OCI-LY7 (cell line): ENCODE results near the gene LPAR4.

ENCODE experiments used
- EZH2phosphoT487 ChIP-seq: fragments of 200-600 bp; sonication (generic); IDR thresholded peaks from 2 replicates; pipeline ENCODE4 v1.6.1; 2018; ENCODE audit warnings: low read depth, borderline replicate concordance, mild to moderate bottlenecking, mixed run types, antibody characterized with exemption, low read length, moderate library complexity, mixed read lengths
- TF ChIP-seq, protein P1 (sequence below): fragments of 200-600 bp; sonication (generic); conservative IDR thresholded peaks from 2 replicates; pipeline ENCODE4 v1.5.1; 2014; ENCODE audit warnings: mild to moderate bottlenecking, antibody characterized with exemption, low read length, moderate library complexity, mixed read lengths

DNA sequence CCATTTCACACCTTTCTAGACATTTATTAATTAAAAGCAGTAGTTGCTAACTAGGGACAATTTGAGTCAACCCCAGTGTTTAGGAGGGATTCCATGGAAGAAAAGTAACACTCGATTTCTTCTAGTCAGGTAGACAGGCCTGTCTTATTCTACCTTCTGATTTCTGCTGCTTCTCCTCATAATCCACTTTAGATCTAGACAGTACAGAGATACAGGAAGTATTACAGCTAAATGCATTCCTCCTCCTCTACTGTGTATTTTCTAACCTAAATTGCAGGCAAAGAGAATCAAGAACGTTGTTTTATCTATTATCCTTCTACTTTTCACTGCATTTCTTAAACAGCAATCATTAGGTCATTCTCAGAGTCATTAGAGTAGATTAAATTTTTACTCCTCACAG is 52.6 kb downstream of the LPAR4 start:
- TF ChIP-seq, protein P1, sequence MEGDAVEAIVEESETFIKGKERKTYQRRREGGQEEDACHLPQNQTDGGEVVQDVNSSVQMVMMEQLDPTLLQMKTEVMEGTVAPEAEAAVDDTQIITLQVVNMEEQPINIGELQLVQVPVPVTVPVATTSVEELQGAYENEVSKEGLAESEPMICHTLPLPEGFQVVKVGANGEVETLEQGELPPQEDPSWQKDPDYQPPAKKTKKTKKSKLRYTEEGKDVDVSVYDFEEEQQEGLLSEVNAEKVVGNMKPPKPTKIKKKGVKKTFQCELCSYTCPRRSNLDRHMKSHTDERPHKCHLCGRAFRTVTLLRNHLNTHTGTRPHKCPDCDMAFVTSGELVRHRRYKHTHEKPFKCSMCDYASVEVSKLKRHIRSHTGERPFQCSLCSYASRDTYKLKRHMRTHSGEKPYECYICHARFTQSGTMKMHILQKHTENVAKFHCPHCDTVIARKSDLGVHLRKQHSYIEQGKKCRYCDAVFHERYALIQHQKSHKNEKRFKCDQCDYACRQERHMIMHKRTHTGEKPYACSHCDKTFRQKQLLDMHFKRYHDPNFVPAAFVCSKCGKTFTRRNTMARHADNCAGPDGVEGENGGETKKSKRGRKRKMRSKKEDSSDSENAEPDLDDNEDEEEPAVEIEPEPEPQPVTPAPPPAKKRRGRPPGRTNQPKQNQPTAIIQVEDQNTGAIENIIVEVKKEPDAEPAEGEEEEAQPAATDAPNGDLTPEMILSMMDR, result no peak
- no peak for TF ChIP-seq EZH2phosphoT487
